NCI-H82 (cell line): Measurements from ENCODE around the gene COL16A1.

Experiments
- DNase-seq: peaks from one replicate; lab custom pipeline; 2025; lab: John Stamatoyannopoulos, UW

Gene COL16A1

DNA sequence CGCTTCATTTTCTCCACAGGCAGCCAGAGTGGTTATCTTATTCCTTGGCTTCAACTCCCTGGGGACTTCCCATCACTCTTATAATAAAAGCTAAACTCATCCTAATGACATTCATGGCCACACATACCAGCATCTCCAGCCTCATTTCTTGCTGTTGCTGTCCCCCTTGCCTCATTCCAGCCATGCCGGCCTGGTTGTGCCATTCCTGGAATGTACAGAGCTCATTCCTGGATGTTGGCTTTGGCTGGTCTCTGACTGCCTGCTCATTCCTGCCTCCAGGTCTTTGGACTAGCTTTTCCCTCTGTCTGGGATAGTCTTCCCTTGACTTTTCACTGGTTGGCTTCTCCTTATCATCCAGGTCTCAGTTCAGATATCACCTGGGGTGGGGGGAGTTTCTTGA, 56.7 kb downstream of the COL16A1 start:
- no peak for DNase-seq

DNA sequence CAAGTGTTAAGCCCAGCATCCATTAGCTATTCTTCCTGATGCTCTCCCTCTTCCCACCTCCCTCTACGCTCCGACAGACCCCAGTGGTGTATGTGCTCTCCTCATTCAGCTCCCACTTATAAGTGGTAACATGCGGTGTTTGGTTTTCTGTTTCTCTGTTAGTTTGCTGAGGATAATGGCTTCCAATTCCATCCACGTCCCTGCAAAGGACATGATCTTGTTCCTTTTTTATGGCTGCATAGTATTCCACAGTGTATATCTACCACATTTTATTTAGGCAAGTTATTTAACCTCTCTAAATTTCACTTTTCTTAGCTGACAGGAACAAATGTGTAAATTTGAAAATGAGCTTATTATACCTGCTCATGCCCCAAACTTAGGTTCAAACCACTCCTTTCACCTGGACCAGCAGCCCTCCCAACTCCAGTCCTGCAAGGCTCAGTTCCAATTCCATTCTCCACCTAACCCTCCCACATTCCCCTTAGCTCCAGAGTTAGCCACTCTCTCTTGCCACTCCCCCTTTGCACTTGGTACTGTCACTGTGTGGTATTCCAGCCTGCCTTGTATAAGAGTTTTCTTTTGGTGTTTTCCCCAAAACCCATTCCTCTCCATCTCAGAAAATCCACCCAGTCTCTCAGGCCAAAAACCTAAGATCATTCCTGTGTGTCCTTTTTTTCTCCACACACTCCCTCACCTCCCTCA, 57.4 kb downstream of the COL16A1 start:
- DNase-seq = no peak

DNA sequence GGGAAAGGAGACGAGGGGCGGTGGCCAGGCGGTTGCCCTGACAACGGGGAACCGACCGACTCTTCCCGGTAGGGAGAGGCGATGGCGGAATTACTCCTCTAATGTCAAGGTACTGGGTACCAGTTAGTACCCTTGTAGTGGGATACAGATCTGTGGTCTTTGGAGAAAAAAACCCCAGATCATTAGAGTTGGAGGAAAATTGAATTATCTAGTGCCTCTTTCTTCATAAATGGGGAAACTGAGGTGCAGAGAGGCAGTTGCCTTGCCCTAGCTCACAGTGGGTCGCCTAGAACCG, 58.6 kb downstream of the COL16A1 start:
- no peak for DNase-seq

DNA sequence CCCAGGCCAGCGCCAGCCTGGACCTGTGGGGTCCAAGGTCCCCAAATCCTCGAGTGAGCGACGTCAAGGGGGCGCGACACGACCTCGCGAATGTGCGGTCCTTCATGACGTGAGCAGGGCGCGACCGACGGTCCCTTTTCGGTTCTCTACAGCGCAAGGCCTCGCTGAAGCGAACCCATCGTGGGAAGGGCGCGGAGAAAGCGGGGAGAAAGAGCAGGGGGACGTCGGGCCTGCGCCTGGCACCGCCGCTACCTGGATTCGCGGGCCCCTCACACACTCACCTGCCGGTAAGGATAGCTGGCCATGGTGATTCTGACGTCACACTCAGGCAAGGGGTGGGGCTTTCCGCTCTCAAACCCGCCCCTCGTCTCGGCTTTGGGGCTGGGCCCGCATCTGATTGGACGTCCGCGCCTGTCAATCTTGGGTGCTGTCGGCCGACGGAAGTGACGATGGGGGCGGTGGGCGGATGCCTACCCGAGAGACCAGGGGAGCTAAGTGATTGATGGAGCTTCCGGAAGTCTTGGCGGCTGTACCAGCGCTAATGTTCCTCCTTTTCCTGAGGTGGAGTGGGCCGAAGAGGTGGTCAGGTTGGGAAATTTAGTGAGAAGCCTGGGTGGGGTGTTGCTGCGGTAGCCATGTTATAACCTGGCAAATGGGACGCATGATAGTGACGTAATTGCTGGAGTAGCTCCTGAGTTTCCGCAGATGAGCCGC, 59.1 kb downstream of the COL16A1 start, which contains the start of gene PEF1:
PEF1 (minus strand) TSS at position 317 of the 714 bp plus-strand sequence; CDS start at position 305, 12 bp downstream.
- peak; percentile 100 for DNase-seq

DNA sequence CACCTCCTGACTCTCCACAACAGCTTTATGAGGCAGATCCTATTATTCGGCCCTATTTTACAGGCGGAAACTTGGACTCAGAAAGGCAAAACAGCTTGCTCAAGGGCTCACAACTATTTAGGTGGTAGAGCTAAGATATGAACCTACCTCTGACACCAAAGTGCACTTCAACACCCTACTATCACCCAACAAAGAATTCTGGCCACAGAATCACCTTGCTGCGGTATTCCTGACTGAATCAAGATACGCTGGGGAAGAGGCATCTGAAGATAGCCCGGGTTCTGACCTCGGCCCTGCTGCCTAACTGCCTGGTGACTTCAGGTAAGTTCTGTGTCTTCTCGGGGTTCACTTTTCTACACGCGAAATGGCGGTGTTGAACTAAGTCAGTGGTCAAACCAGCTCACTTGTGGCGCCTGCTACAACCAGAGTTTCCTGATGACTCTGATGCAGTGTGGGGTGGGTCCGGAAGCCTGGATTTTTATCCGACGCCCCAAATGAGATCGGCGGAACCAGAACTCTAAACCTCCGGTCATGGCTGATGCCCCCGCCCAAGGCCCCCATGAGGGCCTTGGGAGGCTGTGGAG, 59.7 kb downstream of the COL16A1 start:
- no peak for DNase-seq

DNA sequence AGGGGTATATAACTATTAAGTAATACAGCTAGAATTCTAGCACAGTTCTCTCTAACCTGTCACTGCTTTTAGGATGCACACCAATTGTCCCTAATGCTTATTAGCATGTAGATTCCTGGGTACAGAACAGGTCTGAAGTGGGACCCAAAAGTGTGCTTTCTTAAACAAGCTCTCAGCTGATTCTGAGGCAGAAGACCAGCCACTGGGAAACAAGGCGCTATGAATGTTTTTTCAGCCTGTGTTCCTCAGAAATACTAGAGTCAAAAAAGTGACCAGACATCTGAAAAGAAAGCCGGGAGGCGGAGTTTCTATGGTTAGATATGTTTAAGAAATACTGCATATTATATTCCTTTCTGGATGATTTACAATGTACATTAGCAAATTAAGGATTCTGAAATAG, 60.9 kb downstream of the COL16A1 start:
- DNase-seq = no peak

DNA sequence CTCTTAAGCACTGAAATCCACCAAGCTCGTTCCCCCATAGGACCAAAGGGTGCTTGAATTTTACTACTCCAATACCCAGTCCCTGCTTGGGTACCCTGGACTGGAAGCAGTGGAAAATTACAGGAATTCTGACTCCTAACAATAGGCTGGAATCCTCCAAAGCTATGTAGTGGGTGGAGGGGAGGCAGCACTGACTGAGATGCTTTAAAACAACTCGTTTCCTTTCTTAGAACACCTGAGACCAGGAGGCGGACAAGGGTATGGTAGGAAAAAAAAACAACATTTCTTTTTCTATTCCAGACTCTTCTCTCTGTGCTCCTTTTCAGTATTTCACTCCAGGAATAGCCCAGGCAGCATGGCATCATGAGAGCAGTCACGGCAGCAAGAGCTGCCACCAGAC, 61.5 kb downstream of the COL16A1 start:
- DNase-seq = no peak

DNA sequence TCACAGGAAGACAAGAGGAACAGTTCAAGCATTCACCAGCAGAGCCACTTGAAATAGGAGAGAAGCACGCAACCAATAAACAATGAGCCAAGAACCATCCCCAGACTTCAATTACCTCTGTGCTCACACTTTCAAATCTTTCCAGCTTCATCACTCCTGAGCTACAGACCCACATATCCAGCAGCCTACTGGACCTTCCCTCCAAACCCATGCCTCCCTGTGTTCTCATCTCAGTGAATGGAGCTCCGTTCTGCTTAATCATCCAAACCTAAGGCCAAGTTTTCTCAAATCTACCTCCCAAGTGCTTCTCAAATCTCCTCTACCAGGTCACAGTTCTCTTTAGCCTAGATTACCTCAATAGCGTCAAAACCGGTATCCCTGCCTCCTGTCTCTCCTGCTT, 62.9 kb downstream of the COL16A1 start:
- no peak for DNase-seq

DNA sequence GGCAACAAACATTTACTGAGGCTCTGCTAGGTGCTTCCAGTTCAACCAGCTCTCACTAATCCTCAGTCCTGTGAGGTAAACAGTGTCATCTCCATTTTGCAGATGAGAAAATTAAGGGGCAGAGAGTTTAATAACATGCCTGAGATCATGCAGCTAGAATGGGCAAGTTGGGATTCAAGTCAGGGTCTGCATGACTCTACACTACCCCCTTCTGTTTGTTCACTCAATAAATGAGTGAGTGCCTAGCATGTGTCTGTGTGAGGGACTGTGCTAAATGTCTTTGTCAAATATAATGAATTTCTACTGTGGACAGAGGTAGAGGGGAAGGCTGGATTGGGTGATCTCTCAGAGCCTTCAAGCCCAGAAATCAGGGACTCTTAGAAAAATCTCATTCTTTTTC, 63.6 kb downstream of the COL16A1 start:
- DNase-seq = no peak

DNA sequence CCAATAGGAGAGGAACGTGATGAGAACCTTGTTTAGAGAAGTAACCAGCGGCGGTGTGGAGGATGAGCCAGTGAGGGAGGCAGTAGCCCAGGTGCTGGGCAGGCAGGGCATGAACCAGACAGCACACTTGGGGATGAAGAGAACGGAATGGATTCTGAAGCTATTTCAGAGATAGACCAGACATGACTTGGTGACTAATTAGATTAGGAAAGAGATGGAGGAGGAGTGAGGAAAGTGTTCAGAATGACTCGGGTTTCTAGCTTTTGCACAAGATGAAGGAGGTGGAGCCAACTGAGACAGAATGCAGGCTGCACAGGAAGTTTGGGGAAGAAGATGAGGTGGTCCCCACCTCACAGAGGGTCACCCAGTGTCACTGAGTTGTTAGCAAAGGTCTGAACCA, 64.3 kb downstream of the COL16A1 start:
- peak; percentile 25 for DNase-seq

DNA sequence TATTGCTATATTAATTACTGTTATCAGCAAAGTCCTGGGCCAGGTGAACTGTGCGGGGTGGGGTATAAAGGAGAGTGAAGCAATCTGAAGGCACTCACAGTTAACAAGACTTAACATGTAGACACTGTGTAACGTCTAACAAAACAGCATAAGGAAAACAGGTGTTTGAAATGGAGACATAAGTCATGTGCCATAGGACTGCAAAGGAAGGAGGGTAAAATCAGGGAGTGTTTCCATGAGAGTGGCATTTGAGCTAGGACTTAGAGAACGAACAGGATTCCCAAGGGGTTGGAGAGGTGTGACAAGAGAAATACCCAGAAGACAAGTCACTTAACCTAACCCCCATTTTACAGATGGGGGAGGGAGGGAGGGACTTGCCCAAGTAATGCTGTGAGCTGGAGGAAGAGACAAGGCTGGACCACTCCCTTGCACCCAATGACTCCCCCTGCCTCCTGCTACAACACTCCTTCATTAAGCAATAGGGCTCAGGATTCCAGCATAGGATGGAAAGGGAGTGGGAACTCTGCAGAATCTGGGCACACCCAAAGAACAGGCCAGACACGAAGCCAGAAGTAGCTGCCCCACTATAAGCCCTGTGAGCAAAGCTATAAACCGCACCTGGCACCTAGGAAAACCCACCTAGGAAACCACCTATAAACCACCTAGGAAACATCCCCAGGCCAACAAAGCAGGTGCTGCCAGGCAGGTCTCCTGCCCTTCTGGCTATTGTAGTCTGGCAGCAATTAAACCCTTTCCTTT, 65.7 kb downstream of the COL16A1 start:
- DNase-seq = no peak

DNA sequence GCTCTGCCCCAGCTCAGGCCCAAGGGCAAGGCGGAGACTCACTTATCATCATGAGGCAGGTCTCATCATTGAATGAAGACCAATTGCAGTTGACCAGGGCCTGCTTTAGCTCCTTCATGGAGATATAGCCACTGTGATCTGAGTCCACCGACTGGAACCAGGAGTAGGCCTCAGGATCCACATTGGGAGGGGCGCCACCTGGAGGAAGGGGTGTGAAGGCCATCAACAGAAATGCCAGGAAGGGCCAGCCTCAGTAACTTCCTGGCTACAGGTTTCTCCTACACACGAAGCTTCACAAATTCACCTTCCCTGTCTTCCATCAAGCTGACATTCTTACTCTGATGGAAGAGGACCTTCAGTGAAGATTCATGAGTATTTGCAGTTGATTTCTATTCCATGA, 70.7 kb downstream of the COL16A1 start:
- DNase-seq = peak; percentile 66

DNA sequence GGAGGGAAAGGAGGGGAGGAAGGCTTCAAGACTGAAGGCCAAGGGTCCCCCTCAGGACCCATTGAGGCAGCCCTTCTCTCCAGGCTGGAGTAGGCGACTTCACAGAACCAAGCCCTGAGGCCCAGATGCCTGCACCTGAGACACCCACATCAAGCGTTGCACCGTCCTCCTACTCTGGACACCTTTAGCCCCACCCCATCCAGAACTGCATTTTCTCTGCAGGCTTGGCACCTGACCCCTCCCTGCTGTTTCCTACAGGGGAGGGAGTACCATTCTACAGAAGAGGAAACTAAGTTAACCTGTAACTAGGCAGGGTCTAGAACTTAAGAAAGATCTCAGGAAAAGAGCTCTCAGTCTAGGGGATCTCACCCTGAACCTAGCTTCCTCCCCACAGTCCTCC, 71.2 kb downstream of the COL16A1 start:
- DNase-seq = no peak

DNA sequence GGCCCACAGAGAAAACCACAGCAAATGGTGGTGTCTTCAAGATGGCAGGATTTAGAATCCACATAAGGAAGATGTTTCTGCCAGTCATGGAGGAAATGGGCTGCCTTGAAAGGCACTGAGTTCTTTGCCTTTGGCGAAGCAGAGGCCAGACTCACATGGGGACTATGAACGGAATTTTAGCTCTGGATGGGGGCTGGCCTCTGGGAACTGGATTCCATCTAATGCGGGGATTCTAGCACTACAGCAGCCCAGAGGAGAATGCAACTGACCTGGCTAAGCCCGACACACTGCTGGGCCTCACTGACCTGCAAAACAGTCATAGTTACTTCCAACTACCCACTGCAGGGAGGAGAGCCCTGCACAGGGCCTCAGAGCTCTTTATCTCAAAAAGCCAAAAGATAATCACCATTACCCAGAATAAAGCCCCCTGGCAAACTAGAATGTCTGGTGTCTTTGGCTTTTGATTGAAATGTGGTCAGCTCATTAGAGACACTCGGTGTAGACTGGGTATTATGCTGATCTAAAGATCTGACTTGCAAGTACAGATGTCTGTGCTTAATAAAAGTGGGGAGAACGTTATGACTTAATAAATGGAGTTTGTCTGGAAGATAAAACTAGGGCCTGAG, 74.8 kb downstream of the COL16A1 start:
- no peak for DNase-seq

DNA sequence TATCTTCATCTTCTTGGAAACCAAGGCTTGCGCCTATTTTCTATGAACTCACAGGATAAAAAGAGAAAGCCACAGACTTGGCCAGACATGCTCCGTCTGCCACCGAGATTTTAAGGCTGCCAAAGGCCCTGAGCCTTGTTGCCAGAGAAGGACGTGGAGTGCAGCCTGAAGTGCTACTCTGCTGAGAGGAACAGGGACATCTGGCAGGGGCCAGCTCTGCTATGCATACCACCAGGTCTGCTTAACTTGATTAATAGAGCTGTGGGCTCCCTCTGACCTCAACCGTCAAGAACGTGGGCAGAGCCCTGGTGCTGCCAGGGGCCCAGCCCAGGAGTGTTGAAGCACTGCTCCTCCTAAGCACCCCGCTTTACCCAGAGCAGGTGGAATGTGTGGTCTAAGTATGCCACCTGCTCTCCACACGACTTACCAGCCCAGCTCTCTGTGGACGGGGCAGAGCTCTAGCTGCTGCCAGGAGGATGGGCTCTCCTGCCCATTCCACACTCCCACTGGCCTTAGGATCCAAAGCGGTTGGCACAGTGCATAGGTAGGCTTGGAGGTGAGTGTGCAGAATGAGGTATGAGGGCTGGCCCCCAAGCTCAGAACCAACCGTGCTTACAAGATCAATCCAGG, 75.8 kb downstream of the COL16A1 start:
- peak; percentile 76 for DNase-seq

DNA sequence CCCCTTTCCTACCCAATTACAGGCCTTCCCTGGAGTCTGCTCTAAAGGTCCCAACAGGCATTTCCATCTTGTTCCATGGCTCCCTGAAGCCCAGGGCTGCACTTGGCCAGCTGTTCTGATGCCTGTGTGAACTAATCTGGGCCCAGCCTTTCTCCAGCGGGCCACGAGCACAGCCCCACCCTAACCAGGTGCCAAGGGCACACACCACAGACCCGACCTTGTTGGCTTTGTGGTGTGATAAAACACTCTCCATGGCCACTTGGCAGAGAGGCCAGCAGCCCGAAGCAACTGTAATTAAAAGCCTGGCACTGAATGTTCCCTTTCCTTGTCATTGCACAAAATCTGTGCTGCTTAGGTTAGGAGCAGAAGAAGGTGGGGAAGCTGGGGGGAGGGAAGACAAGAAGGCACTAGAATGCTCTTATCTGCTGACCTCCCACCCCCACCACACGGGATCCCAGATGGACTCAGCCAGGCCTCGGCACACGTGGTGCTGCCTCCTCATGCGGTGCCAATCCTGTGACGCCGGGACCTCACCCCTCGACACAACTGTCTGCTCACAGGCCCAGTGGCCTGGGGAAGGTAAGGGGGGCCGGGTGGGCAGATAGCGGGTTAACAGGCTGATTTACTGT, 76.4 kb downstream of the COL16A1 start:
- DNase-seq = peak; percentile 72

DNA sequence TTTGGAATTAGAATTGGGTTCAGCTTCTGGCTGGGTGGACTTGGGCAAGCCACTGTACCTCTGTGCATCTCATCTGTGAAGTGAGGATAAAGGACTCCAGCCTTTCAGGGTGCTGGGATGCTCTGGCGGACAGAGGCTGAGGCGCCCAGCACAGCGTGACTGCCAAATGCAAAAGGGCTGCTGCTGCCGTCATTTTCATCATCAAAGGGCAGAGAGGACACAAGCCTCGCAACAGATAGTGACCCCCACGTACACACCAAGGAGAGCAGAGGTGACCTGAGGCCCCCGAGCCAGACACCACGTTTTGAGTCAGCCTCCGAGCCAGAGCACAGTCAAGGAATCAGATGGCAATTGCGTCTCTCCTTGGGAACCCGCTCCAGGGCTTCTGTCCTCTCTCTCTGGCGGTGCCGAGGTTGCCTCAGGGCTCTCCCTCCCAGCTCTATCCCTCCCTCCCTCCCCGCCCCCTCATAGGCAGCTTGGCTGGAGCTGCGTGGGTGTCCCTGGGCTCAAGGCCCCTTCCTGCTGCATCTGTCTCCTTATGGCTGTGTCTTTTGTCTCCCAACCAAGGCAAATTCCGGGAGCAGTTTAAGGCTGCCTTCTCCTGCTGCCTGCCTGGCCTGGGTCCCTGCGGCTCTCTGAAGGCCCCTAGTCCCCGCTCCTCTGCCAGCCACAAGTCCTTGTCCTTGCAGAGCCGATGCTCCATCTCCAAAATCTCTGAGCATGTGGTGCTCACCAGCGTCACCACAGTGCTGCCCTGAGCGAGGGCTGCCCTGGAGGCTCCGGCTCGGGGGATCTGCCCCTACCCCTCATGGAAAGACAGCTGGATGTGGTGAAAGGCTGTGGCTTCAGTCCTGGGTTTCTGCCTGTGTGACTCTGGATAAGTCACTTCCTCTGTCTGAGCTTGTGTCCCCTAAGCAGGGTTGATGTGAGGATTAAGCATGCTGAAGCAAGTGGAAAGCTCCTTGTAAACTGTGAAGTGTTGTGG, 77.3 kb downstream of the COL16A1 start:
- peak; percentile 61 for DNase-seq

DNA sequence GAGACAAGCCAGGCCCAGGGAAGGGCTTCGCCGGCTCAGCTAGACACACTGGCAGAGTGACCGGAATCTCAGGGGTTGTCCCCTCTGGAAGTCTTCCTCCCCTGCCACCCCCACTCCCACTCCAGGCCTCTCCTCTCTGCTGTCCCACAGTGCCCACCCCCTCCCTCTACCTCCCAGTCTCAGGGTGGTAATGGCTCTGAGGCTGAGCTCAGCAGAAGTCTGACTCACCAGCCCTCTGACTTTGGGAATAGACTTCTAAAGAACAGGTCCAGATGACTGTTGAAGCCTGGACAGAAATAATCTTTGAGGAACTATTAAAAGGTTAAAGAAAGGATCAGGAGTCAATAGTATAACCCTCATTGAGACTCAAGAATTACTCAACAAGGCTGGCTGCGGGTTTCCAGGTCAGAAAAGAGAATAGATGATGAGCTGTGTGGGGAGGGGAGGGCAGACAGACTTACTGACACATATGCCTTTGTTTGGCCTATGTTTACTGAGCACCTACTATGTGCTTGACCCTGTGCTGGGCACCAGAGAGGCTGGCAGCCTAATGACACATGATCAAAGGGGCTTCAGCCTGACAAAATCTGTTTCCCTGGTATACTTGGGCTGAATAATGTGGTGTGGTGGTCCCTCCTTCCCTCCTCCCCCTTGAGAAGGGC, 78.1 kb downstream of the COL16A1 start:
- DNase-seq = no peak

DNA sequence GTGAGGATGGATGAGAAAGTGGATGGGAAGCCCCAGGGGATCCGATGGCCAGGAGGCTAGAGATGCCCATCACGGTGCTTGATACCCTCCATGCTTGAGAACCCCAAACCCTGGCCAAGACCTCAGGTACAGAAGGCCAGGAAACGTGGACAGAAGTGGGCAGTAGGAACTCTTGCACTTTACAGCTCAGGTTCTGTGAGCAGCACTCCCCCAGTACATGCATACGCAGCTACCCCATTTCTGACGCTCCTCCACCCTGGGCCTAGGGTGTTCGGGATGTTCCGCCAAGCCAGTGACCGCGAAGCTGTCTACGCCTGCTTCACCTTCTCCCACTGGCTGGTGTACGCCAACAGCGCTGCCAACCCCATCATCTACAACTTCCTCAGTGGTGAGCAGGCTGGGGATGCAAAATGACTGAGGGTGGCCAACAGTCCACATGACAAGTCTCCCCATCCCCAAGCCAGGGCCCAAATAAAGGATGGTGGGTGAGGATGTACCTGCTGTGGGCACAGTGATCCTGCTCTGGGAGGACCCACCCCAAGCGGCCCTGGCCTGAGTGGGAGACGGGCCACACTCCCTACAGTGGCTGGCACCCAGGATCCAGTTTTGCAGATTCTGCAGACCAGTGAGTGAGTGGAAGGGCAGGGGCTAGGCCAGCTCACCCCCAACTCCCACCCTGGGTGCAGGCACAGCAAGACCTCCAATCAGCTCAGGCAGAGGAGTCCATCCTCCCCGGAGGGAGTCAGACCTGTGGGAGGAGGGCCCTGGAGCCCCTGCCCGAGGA, 78.9 kb downstream of the COL16A1 start:
- DNase-seq = no peak
